Tibial artery (tissue), 4 donors: ENCODE measurements around the gene YWHAH.

Experiments
- DNase-seq, 2 donors: peaks; one replicate each; pipeline ENCODE4 v3.0.0-alpha.2; 2019
- H3K27ac ChIP-seq, 2 donors: fragments of 200-600 bp; sonication (generic) in 1 of 2; 1 replicate in 1 of 2; 2 replicates in 1 of 2; pipeline ENCODE4 v1.5.1; 2018 to 2019; ENCODE audit warnings: mild to moderate bottlenecking in 1 of 2
- H3K27me3 ChIP-seq, 2 donors: fragments of 200-600 bp; sonication (generic) in 1 of 2; one replicate each; pipeline versions ENCODE4 v1.5.1 to v1.6.0; 2016 to 2019
- H3K36me3 ChIP-seq, 3 donors: fragments of 200-600 bp; sonication (generic) in 2 of 3; one replicate each; pipeline ENCODE4 v1.5.1; 2016 to 2019; ENCODE audit warnings: mild to moderate bottlenecking in 2 of 3
- H3K4me1 ChIP-seq, 4 donors: fragments of 200-600 bp; sonication (generic) in 2 of 4; 1 replicate in 3 of 4; 2 replicates in 1 of 4; pipeline ENCODE4 v1.5.1; 2016 to 2019
- H3K4me3 ChIP-seq, 2 donors: fragments of 200-600 bp; sonication (generic) in 1 of 2; 1 replicate in 1 of 2; 2 replicates in 1 of 2; pipeline ENCODE4 v1.5.1; 2018 to 2019; ENCODE audit warnings: mild to moderate bottlenecking in 2 of 2
- H3K9me3 ChIP-seq, 3 donors: fragments of 200-600 bp; sonication (generic) in 1 of 3; one replicate each; pipeline ENCODE4 v1.5.1; 2016 to 2019
- intact Hi-C: fragments of 100-400 bp; cut with DNase I; formaldehyde crosslinking; loops from one replicate; pipeline ENCODE4 v1.15.0; 2023; ENCODE audit warnings: low total_unique reads
- TF ChIP-seq, protein P1 (sequence below), 2 experiments: fragments of 200-600 bp in 1 of 2; fragments of 450-650 bp in 1 of 2; IDR thresholded peaks; one replicate each; pipeline ENCODE4 v1.5.1; 2017 to 2019; ENCODE audit warnings: antibody characterized with exemption in 2 of 2, mild to moderate bottlenecking in 1 of 2, moderate library complexity in 1 of 2

Gene YWHAH

GRCh38 chr22:31987218-31987617 lies 42.9 kb downstream of the YWHAH start:
- Histone ChIP-seq H3K27me3 (peaks cover 0 to 11% of the 10 kb centered on the region in 2 donors), H3K27ac (no peak overlapping the region), H3K4me3 (no peak overlapping the region), H3K36me3 (no peaks in the 10 kb centered on the region), H3K9me3 (no peaks in the 10 kb centered on the region), H3K4me1 (no peaks in the 10 kb centered on the region)
- no peak for DNase-seq
- intact Hi-C loops: no loop called here
- TF ChIP-seq, protein P1, sequence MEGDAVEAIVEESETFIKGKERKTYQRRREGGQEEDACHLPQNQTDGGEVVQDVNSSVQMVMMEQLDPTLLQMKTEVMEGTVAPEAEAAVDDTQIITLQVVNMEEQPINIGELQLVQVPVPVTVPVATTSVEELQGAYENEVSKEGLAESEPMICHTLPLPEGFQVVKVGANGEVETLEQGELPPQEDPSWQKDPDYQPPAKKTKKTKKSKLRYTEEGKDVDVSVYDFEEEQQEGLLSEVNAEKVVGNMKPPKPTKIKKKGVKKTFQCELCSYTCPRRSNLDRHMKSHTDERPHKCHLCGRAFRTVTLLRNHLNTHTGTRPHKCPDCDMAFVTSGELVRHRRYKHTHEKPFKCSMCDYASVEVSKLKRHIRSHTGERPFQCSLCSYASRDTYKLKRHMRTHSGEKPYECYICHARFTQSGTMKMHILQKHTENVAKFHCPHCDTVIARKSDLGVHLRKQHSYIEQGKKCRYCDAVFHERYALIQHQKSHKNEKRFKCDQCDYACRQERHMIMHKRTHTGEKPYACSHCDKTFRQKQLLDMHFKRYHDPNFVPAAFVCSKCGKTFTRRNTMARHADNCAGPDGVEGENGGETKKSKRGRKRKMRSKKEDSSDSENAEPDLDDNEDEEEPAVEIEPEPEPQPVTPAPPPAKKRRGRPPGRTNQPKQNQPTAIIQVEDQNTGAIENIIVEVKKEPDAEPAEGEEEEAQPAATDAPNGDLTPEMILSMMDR (IDR thresholded peaks at IDR 0.05): no peak

DNA sequence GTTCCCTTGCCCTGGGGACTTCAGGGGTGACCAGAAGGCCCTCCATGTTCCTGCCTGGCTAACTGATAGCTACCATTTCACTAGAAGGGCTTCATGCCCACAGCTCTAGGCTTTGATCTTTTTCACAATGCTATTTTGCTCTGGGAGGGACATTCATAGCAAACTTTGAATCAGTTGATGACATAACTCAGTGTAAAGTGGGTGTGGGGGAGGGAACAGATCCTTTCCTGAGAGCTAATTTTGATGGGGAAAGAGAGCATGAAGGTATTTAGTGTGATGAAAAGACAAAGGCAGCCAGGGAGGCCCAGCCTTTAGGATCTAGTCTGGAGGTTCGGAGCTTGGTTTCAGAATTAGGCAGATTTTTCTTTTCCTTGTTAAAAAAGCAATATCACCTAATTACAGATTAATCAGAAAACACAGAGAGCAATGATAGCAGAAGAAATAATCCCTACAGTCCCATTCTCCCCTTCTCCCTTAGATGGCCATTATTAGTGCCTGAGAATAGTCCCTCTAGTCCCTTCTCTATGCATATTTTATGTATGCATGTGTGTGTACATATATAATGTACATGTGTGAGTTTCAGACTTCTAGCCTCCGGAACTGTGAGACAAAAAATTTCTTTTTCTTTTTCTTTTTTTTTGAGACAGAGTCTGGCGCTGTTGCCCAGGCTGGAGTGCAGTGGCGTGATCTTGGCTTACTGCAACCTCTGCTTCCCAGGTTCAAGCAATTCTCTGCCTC lies 46.9 kb downstream of the YWHAH start:
- Histone ChIP-seq H3K4me1 (no peaks in the 10 kb centered on the region), H3K9me3 (no peaks in the 10 kb centered on the region), H3K4me3 (no peak overlapping the region), H3K36me3 (no peaks in the 10 kb centered on the region), H3K27me3 (peaks cover 0 to 13% of the 10 kb centered on the region in 2 donors), H3K27ac (no peak overlapping the region)
- intact Hi-C loops: no loop called here
- TF ChIP-seq, protein P1 (IDR thresholded peaks at IDR 0.05): no peak
- DNase-seq: no peak

DNA sequence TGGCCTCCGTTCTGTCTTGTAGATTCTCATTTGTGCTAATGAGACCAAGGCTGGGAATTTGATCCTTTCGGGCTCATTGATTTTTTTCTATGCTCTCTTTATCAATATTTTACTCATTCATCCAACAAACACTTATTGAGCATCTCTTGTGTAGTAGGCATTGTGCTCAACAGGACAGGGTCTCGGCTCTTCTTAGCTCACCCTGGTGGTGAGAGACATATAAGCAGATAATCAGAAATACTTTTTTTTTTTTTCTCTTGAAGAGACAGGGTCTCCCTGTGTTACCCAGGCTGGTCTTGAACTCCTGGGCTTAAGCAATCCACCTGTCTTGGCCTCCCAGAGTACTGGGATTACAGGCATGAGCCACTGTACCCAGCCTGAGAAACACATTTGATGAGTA lies 50.7 kb downstream of the YWHAH start:
- Histone ChIP-seq H3K27me3 (peaks cover 0 to 11% of the 10 kb centered on the region in 2 donors), H3K4me1 (no peaks in the 10 kb centered on the region), H3K9me3 (no peaks in the 10 kb centered on the region), H3K36me3 (no peaks in the 10 kb centered on the region), H3K4me3 (no peak overlapping the region), H3K27ac (no peak overlapping the region)
- TF ChIP-seq, protein P1 (IDR thresholded peaks at IDR 0.05): no peak
- intact Hi-C loops: no loop called here
- DNase-seq: no peak

GRCh38 chr22:31995807-31996206 lies 51.5 kb downstream of the YWHAH start:
- Histone ChIP-seq H3K27ac (no peak overlapping the region), H3K27me3 (peaks cover 0 to 11% of the 10 kb centered on the region in 2 donors), H3K4me1 (no peaks in the 10 kb centered on the region), H3K4me3 (no peak overlapping the region), H3K36me3 (no peaks in the 10 kb centered on the region), H3K9me3 (no peaks in the 10 kb centered on the region)
- no peak for DNase-seq
- intact Hi-C loops: no loop called here
- TF ChIP-seq, protein P1 (IDR thresholded peaks at IDR 0.05): no peak

- Histone ChIP-seq H3K36me3 (no peaks in the 10 kb centered on the region), H3K4me1 (no peaks in the 10 kb centered on the region), H3K4me3 (no peak overlapping the region), H3K27ac (no peak overlapping the region), H3K27me3 (peaks cover 0 to 11% of the 10 kb centered on the region in 2 donors), H3K9me3 (no peaks in the 10 kb centered on the region)
- TF ChIP-seq, protein P1 (IDR thresholded peaks at IDR 0.05): no peak
- intact Hi-C loops: no loop called here
- no peak for DNase-seq
These were observed 54.5 kb downstream of the YWHAH start for GRCh38 chr22:31998784-31999385.
